Body of pancreas (tissue), 4 donors: ENCODE results near the gene GTPBP6. TPM values are rescaled to one million over a fixed set of nuclear protein-coding genes. Genes with fewer than 3 reads are reported as not detected.

ENCODE experiments used
- ATAC-seq: fragments of 150-250 bp; one replicate; pipeline ENCODE4 v1.9.1; 2016
- DNase-seq, 4 donors: peaks; one replicate each; pipeline ENCODE4 v3.0.0-alpha.2; 2019
- H3K27ac ChIP-seq, 4 donors: fragments of 200-600 bp; sonication (generic); 1 replicate in 3 of 4; 2 replicates in 1 of 4; pipeline versions ENCODE4 v1.5.1 to v1.6.1; 2016 to 2019; ENCODE audit warnings: mild to moderate bottlenecking in 1 of 4, mixed read lengths in 1 of 4, moderate library complexity in 1 of 4
- H3K27me3 ChIP-seq, 2 donors: fragments of 200-600 bp; sonication (generic); one replicate each; pipeline ENCODE4 v1.6.0; 2016; ENCODE audit warnings: mild to moderate bottlenecking in 1 of 2
- H3K36me3 ChIP-seq, 2 donors: fragments of 200-600 bp; sonication (generic); replicated peaks in 1 of 2; 2 replicates each; pipeline ENCODE4 v1.5.1; 2016; ENCODE audit warnings: low read depth in 2 of 2; ENCODE audit not compliant: insufficient read depth in 1 of 2
- H3K4me1 ChIP-seq: fragments of 200-600 bp; sonication (generic); one replicate; pipeline ENCODE4 v1.6.0; 2016
- H3K4me3 ChIP-seq, 2 donors: fragments of 200-600 bp; sonication (generic); 1 replicate in 1 of 2; 2 replicates in 1 of 2; pipeline ENCODE4 v1.5.1; 2016 to 2019
- H3K9me3 ChIP-seq, 3 donors: fragments of 200-600 bp; sonication (generic); 1 replicate in 2 of 3; 2 replicates in 1 of 3; pipeline ENCODE4 v1.5.1; 2016
- POLR2A ChIP-seq, 3 donors: fragments of 450-650 bp; IDR thresholded peaks; one replicate each; pipeline ENCODE4 v1.6.1; 2016; ENCODE audit warnings: antibody characterized with exemption in 3 of 3, mild to moderate bottlenecking in 2 of 3
- WGBS, 2 donors: methylation state at CpG; one replicate each; pipeline ENCODE4 v1.1.5; 2017; 5-methylcytosine and 5-hydroxymethylcytosine counted together
- intact Hi-C: fragments of 100-400 bp; cut with DNase I; formaldehyde crosslinking; loops from one replicate; pipeline ENCODE4 v1.15.1; 2023
- total RNA-seq, 2 donors: library from RNA; depleted of rRNA; stranded (reverse); fragments of >200 nt; gene quantifications; one replicate each; pipeline ENCODE4 v1.1.0, GENCODE V29; 2016
- TF ChIP-seq, protein P1 (sequence below), 7 experiments: fragments of 450-650 bp in 4 of 7; fragments of 200-600 bp in 3 of 7; sonication (generic) in 3 of 7; IDR thresholded peaks; one replicate each; pipeline ENCODE4 v1.5.1; 2016 to 2019; ENCODE audit warnings: antibody characterized with exemption in 7 of 7

The GTPBP6 gene
- total RNA-seq, 2 donors from 2014 or later = 25.7 to 32.4 TPM

DNA sequence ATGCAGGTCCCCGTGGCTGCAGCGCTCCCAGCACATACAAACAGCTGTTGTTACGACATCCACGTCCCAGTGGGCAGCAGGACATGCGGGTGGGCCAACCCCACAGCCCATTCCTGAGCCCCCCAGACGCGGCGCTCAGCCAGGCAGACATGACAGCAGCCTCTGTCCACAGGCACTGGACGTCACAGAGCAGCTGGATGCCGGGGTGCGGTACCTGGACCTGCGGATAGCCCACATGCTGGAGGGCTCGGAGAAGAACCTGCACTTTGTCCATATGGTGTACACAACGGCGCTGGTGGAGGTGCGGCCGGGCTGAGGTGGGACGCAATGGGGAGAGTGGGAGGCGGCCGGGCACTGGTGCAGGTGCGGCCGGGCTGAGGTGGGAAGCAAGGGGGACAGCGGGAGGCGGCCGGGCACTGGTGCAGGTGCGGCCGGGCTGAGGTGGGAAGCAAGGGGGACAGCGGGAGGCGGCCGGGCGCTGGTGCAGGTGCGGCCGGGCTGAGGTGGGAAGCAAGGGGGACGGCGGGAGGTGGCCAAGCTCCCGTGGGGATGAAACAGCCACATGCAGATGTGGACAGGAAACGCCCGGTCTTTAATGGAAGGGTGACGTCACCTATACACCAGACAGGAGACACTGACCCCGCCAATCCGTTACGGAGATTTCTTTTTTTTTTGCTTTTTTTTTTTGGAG is 28.0 kb downstream of the GTPBP6 start:
- Histone ChIP-seq H3K4me1 (no peaks in the 10 kb centered on the region), H3K4me3 (no peak overlapping the region), H3K27me3 (no peaks in the 10 kb centered on the region), H3K27ac (no peak overlapping the region), H3K36me3 (peaks cover 0 to 9% of the 10 kb centered on the region in 2 donors), H3K9me3 (no peaks in the 10 kb centered on the region)
- TF ChIP-seq, protein P1, sequence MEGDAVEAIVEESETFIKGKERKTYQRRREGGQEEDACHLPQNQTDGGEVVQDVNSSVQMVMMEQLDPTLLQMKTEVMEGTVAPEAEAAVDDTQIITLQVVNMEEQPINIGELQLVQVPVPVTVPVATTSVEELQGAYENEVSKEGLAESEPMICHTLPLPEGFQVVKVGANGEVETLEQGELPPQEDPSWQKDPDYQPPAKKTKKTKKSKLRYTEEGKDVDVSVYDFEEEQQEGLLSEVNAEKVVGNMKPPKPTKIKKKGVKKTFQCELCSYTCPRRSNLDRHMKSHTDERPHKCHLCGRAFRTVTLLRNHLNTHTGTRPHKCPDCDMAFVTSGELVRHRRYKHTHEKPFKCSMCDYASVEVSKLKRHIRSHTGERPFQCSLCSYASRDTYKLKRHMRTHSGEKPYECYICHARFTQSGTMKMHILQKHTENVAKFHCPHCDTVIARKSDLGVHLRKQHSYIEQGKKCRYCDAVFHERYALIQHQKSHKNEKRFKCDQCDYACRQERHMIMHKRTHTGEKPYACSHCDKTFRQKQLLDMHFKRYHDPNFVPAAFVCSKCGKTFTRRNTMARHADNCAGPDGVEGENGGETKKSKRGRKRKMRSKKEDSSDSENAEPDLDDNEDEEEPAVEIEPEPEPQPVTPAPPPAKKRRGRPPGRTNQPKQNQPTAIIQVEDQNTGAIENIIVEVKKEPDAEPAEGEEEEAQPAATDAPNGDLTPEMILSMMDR (IDR thresholded peaks at IDR 0.05) = no peak
- no peak for TF ChIP-seq POLR2A (IDR thresholded peaks at IDR 0.05)
- ATAC-seq (no peak), DNase-seq (peak in 2 of 4 donors; percentile 8)
- WGBS, 2 donors = 92 to 97% methylated on average over 32 to 34 of the region's 42 CpGs
- intact Hi-C loops = no loop called here

DNA sequence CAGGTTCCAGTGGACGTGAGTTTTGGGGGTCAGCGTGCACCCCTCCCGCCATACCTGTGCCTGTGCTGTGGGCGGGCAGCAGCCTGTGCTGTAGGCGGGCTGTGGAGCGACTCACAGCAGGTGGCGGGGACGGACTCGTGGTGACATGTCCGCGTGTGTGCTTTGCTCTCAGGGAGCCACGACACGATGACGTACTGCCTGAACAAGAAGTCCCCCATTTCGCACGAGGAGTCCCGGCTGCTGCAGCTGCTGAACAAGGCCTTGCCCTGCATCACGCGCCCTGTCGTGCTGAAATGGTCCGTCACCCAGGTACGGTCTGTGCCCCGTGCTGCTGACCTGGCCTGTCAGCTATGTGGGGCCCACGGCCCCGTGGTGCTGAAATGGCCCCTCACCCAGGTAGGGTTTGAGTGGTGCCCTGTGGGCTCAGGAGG is 30.0 kb downstream of the GTPBP6 start:
- TF ChIP-seq, protein P1 (IDR thresholded peaks at IDR 0.05) = no peak
- TF ChIP-seq POLR2A (IDR thresholded peaks at IDR 0.05) = no peak
- Histone ChIP-seq H3K36me3 (peaks cover 0 to 8% of the 10 kb centered on the region in 2 donors), H3K27me3 (no peaks in the 10 kb centered on the region), H3K4me3 (no peak overlapping the region), H3K9me3 (no peaks in the 10 kb centered on the region), H3K27ac (no peak overlapping the region), H3K4me1 (no peaks in the 10 kb centered on the region)
- intact Hi-C loops = no loop called here
- WGBS, 2 donors = 94 to 98% methylated on average over 12 to 25 of the region's 25 CpGs
- ATAC-seq (no peak), DNase-seq (peak in 2 of 4 donors; percentile 7 to 8)

DNA sequence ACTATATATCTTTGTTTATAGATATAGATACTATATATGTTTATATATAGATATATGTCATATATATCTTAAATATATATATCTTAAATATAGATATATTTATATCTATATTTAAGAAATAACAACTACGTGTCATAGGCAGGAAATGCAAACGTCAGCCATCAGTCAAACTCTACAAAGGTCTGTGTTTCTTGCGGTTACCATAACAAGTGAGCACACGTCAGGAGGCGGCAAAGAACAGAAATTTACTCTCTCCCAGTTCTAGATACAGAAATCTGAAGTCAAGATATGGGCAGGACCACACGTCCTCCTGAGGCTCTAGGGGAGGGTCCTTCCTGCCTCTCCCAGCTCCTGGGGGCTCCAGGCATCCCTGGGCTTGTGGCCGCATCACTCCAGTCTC is 30.9 kb downstream of the GTPBP6 start:
- TF ChIP-seq, protein P1 (IDR thresholded peaks at IDR 0.05) = no peak
- no peak for TF ChIP-seq POLR2A (IDR thresholded peaks at IDR 0.05)
- Histone ChIP-seq H3K27ac (no peak overlapping the region), H3K4me1 (no peaks in the 10 kb centered on the region), H3K36me3 (peaks cover 0 to 7% of the 10 kb centered on the region in 2 donors), H3K27me3 (no peaks in the 10 kb centered on the region), H3K4me3 (no peak overlapping the region), H3K9me3 (no peaks in the 10 kb centered on the region)
- intact Hi-C loops = no loop called here
- ATAC-seq (no peak), DNase-seq (peak in 2 of 4 donors; percentile 2)
- 88 to 92% methylated on average over 7 of the region's 7 CpGs for WGBS, 2 donors

GRCh38 chrX:285076-285677 is 33.4 kb downstream of the GTPBP6 start:
- intact Hi-C loops = no loop called here
- ATAC-seq = no peak
- Histone ChIP-seq H3K27ac (no peak overlapping the region), H3K27me3 (no peaks in the 10 kb centered on the region), H3K4me1 (peaks cover 13% of the 10 kb centered on the region), H3K9me3 (no peaks in the 10 kb centered on the region), H3K36me3 (peaks cover 0 to 4% of the 10 kb centered on the region in 2 donors), H3K4me3 (no peak overlapping the region)
- DNase-seq = peak in 2 of 4 donors; percentile 1 to 6
- 92% methylated on average over 13 of the region's 13 CpGs for WGBS, 2 donors
- TF ChIP-seq, protein P1 (IDR thresholded peaks at IDR 0.05) = no peak
- TF ChIP-seq POLR2A (IDR thresholded peaks at IDR 0.05) = no peak
